ENCODE results near the gene SENP5.

DNA sequence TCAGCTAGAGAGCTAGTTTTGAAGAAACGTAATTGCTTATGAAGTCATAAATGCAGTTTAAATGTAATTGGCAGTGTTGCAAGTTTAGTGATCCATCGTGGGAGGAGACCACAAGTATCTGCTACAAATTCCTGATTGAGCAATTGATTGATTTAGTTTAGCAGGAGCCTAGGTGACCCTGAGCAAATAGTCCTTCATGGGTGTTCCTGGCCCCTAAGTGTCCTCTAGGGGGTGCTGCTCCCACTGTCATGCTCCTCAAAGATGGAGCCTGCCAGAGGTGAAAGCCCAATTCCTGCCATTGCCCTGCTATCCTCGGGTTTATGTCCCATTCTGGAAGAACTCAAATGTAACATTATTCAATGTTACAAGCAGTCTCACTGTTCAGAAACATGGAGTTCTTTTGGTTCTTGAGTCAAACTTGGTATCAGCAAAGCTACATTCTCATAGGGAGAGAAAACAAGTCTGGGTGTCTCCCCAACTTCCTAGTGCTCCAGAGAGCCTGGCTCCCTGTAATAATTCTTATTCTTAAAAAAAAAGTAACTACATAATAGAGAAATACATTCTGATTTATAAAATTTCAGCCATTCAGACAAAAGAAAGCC, 29.8 kb upstream of the SENP5 start:
- TF ChIP-seq, protein P1, sequence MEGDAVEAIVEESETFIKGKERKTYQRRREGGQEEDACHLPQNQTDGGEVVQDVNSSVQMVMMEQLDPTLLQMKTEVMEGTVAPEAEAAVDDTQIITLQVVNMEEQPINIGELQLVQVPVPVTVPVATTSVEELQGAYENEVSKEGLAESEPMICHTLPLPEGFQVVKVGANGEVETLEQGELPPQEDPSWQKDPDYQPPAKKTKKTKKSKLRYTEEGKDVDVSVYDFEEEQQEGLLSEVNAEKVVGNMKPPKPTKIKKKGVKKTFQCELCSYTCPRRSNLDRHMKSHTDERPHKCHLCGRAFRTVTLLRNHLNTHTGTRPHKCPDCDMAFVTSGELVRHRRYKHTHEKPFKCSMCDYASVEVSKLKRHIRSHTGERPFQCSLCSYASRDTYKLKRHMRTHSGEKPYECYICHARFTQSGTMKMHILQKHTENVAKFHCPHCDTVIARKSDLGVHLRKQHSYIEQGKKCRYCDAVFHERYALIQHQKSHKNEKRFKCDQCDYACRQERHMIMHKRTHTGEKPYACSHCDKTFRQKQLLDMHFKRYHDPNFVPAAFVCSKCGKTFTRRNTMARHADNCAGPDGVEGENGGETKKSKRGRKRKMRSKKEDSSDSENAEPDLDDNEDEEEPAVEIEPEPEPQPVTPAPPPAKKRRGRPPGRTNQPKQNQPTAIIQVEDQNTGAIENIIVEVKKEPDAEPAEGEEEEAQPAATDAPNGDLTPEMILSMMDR (IDR thresholded peaks at IDR 0.05 in 4 of 5, conservative IDR thresholded peaks at IDR 0.05 in 1 of 5): peak; percentile 58 to 78 (median 67)
- TF ChIP-seq POLR2A (IDR thresholded peaks at IDR 0.05): no peak
